Stimulated activated CD4-positive, alpha-beta T cell treated with anti-CD3 and anti-CD28 coated beads, Interleukin-15, amount 100 ng/mL, for 48 hours (primary cell): ENCODE data around the gene COL4A2.
A peak's percentile ranks its signal among the peaks of the same experiment; 100 is the strongest.

Experiments
- DNase-seq, 2 donors: peaks; one replicate each; pipeline ENCODE4 v3.0.0-alpha.2; 2020; ENCODE audit warnings: low read depth in 2 of 2

Gene COL4A2

GRCh38 chr13:110455444-110455843 lies 148.4 kb downstream of the COL4A2 start:
- no peak for DNase-seq

DNA sequence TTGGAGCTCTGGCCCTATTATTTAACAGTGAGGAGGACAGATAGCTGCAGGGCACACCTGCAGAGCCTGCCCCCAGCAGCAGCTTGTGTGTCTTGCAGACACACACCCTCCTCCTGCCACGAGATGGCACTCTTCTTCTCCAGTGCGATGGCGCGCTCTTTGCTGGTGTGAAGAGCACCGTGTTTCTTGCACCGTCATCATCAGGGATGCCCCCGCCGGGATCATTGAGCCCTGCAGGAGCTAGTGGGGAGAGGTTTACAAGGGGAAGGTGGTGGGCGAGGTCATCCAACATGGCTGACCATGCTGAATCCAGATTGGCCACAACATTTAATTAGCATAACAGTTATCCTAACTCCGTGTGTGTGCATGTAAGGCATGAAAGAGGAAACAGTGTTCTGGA lies 148.9 kb downstream of the COL4A2 start:
- peak; percentile 45 to 58 for DNase-seq

- DNase-seq = no peak
These were observed 149.5 kb downstream of the COL4A2 start for GRCh38 chr13:110456550-110456949.

- no peak for DNase-seq
These were observed 150.3 kb downstream of the COL4A2 start for GRCh38 chr13:110457361-110457760.

- no peak for DNase-seq
These were observed 150.9 kb downstream of the COL4A2 start for GRCh38 chr13:110458017-110458416.

- DNase-seq = no peak
These were observed 151.7 kb downstream of the COL4A2 start for GRCh38 chr13:110458594-110459365.

DNA sequence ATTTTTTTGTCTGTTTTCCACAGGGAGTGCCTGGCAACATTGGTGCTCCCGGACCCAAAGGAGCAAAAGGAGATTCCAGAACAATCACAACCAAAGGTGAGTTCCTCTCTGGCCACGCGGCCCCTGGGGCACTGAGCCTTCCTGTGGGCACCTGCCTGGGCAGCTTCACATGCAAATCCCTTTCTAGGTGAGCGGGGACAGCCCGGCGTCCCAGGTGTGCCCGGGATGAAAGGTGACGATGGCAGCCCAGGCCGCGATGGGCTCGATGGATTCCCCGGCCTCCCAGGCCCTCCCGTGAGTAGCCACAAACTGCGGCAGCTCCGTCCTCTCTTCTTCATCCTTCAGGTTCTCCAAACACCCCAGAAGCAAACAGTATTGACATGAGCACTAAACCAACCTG lies 155.0 kb downstream of the COL4A2 start:
- no peak for DNase-seq

GRCh38 chr13:110463156-110463555 lies 156.1 kb downstream of the COL4A2 start:
- DNase-seq = no peak

DNA sequence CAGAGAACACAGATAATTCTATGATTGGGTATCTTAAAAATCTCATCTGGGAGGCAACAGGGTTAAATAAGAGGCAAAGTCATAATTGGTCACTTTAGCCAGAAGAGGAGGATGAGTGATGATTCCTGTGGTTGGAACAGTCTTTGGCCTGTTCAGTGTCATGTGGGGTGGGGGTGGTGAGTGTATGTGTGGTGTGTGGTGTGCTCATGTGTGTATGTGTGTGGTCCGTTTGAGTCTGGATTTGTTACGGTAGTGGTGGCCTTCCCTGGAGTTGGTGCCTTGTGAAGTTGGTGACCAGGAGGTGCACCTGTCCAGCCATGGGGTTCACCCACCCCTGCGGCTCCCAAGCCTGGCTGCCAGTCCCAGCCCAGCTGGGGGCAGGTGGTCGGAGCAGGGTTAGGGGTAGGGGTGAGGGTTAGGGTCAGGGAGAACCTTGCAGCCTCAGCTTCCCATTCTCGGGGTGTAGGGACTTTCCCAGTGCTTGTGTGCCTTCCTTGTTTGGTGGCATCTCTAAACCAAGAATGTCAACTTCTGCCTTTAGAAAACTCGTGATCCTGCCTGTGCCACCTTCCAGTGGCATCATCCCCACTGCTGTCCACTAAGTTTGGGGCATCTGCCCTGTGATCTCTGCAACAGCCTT lies 156.9 kb downstream of the COL4A2 start:
- DNase-seq = no peak

GRCh38 chr13:110464556-110465333 lies 157.7 kb downstream of the COL4A2 start:
- no peak for DNase-seq

- DNase-seq = no peak
These were observed 158.6 kb downstream of the COL4A2 start for GRCh38 chr13:110465696-110466095.

DNA sequence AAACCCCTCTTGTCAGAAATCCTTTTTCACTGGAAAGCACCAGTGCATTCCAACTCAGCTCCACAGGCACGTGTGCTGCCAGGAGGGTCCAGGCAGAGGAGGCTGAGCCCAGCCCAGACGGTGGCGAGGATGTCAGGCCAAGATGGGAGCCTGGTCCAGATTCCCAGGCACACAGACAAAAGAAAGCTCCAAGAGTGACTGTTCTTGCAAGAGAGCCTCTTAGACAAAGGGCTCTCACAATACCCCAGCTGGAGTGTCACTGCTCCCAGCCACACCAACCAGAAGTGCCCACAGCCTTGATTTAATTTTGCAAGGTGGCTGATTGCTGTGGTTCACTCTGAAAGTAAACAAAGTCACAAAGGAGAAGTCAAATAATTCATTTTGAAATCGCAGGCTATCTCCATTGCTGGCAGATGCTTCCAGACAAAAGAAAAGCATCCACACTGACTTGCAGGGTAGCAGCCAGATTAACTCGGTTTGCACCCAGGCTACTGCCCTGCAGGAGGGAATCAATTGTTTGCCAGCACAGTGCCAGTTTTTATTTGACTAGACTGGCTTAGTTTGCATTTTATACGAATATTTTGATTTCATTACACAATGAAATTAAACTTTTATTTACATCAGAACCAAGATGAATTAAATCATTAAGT lies 159.3 kb downstream of the COL4A2 start:
- no peak for DNase-seq

DNA sequence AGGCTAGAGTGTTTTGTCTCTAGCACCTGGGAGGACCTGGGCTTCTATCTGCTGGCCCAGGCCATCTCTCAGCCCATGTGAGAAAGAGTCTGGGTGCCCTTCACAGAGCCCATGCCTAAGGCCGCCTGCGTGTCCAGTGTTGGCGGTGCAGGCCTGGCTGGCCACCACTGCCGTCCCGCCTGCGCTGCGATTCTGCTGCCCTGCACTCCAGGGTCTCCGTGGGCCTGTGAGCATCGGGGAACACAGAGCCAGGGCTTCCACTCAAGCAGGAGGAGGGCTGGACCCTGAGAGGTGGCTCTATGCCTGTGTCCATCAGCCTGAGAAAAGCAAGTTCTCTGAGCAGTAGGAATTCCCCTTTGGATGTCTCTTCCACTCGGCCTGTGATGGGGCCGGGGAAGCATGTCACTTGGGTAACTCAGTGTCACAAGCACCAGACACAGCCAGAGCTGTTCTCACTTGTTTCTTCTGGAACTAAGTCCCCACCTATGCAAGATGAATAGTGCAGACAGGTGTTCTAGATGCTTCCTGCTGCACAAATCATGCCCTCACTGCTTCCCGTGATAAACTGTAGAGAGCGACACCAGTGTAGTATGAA lies 160.5 kb downstream of the COL4A2 start:
- DNase-seq = no peak

- DNase-seq = no peak
These were observed 162.0 kb downstream of the COL4A2 start for GRCh38 chr13:110468986-110469495.

- DNase-seq = no peak
These were observed 162.5 kb downstream of the COL4A2 start for GRCh38 chr13:110469597-110469996.

DNA sequence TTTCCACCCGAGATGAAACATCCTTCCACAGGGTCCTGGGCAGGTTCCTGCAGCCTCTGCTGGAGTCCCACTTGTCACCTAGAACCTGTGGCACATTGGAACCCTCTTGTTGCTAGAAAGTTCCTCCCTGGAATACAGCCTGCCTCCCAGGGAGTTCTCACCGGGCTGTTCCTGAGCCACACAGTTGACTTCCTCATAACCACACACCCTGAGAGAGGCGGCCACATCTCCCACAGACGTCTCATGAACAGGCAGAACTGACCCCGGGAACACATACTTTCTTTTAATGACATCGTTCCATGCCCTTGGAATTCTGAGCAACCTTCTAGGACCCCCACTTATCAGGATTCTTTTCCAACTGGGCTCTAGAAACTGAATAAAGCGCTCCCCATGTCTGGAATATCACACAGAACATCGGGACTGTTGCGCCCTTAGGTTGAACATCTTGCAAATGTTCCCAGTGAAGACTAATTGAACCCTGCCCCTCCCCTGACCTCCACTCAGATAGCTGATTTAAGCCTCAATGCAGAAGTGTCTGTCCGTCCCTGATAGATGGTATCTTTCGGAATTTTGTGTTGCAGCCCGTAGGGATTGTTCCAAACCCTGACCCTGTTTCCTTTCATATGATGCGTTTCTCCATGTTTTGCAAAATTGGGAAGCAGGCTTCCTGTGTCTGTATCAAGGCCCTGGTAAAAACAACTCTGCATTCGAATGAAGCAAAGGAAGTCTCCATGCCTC lies 163.4 kb downstream of the COL4A2 start:
- DNase-seq = no peak

DNA sequence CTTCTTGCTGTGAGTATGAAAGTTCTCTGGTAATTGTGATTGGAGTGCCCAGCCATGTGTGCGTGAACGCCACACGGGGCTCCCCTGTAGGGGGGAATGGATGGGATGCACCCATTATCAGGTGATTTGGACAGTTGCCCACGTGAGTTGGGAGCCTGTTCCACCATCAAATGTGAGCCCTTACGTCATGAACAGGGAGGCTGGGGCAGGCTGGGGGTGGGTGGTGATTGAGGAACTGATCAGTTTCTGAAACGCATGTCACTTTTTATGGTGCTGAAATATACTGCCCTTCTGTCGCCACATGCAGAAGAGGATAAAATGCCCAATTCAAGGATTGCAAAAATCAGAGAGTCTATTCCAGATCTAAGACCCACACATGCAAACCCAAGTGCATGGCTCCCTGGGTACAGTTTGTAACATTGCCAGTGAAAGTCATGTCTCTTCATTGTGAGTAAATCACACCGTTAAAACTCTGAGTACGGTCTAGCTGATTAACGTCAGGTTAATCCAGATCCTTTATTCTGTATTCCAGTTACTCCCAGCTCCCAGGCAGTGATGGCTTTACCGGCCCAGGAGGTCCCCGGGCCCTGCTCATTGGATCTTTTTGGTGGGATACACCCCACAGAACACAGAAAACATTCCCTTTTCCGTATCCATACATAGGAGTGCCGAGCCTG lies 164.2 kb downstream of the COL4A2 start:
- DNase-seq = no peak

- DNase-seq = peak in 1 of 2 donors; percentile 7
These were observed 164.7 kb downstream of the COL4A2 start for GRCh38 chr13:110471833-110472162.

GRCh38 chr13:110472904-110473563 lies 165.9 kb downstream of the COL4A2 start:
- no peak for DNase-seq

DNA sequence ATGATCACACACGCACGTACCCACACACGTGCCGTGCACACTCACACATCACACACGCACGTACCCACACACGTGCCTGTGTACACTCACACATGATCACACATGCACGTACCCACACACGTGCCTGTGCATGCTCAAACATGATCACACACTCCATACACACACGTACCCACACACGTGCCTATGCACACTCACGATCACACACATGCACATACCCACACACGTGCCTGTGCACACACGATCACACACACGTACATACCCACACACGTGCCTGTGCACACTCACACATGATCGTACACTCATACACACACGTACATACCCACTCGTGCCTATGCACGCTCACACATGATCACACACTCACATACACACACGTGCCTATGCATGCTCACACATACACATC lies 167.6 kb downstream of the COL4A2 start:
- no peak for DNase-seq
